GM18858 (cell line): ENCODE data around the gene TENM3.

Experiments
- ATAC-seq: cut with Tn5 transposase; IDR thresholded peaks from one replicate; pipeline ENCODE4 v1.9.1; 2021; ENCODE audit not compliant: unreplicated experiment

The TENM3 gene

DNA sequence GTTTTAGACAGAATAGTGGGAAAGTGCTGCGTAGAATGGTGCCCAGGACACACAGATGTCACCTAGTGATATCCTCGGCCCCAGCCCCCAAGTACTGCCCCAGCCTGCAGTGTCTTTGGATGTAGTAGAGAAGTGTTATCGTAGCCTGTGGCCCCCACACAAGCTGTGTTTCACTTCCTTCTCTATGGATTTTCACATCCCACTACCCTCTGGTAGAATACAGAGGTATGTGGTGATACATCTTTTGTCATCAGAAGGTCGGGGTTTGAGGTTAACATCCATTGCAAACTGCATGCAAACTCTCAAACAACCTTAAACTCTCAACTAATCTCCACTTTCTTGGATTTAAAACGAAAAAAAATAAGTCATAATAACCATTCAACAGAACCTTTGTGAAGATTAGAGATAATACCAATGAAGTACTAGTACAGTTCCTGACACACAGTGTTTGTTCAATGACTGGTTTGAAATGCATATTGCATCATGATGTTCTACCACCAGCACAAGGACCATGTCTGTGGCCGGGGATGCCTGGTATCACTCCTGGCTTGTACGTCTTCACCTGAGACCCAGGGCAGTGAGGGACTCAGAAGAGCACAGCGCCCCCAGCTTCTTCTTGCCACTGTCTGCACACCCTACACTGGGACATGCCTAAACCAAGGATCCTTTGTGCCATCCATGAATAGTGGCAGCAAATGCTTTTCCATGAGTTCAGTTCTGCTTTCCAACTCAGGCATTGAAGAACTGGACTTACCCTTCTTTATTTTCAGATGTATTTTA is 406.7 kb downstream of the TENM3 start:
- no peak for ATAC-seq

GRCh38 chr4:182653596-182653995 is 410.4 kb downstream of the TENM3 start:
- ATAC-seq: no peak

- ATAC-seq: no peak
Measured at GRCh38 chr4:182655340-182655739, 412.1 kb downstream of the TENM3 start.

DNA sequence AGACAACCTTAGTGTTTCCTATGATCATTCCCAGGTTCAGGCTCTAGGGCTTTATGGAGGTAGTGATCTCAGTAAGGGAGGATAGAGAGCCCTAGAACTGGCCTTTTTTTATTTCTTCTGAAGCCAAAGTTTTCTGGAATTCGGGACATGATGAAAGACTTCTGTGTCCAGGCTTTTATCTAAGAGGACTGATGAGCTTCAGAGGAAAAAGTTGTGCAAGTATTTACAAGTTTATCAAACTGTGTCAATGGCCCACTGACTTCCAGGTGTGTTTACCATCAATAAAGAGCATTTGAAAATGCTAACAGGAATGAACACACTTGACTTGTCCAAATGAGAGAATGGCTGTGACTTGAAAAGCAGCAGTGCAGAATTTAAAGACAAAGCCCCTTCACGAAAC is 419.3 kb downstream of the TENM3 start:
- ATAC-seq: no peak

DNA sequence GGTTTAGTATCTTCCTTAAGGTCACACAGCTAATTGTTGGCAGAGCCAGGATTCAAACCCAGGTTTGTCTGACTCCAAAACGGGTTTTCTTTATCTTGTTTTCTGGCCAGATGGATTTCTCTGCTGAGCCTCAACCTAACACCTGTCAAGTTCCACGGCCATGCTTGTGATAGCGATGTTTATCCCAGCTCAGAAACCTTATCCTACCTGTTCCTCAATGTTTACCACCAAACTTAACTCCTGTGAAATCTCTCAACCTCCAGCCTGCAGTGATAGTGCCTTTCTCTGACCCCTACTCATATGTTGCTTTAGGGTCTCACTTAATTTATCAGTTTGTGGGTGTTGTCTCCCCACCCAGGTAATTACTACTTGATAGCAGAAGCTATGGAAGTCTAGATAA is 428.0 kb downstream of the TENM3 start:
- no peak for ATAC-seq

DNA sequence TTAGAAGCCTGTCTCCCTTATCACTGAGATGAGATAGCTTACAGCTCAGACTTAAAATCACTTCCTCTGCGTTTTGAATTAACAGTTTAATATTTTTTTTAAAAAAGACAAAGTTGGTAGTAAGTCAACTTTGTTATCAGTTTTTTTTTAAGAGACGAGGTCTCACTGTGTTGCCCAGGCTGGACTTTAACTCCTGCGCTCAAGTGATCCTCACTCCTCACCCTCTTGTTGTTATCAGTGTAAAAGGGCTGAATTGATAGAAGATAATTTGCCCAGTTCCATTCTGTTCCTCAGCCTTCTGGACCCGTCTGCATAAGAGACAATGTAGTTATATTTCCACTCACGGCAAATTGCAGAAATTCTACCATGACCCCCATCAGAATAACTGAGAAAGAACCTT is 428.5 kb downstream of the TENM3 start:
- no peak for ATAC-seq

DNA sequence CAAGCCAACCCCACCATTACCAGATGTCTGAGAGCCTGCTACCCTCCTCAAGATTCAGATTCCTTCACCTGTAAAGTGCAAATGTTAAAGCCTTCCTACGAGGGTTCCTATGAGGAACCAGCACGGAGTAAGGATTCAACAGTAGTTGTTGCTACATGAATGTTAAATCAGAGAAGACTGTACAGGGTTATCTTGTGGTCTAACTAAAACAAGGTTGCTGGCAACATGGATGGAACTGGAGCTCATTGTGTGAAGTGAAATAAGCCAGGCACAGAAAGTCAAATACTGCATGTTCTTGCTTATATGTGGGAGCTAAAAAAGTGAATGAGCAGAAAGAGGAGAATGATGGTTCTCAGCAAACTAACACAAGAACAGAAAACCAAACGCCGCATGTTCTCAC is 435.4 kb downstream of the TENM3 start:
- ATAC-seq: no peak

DNA sequence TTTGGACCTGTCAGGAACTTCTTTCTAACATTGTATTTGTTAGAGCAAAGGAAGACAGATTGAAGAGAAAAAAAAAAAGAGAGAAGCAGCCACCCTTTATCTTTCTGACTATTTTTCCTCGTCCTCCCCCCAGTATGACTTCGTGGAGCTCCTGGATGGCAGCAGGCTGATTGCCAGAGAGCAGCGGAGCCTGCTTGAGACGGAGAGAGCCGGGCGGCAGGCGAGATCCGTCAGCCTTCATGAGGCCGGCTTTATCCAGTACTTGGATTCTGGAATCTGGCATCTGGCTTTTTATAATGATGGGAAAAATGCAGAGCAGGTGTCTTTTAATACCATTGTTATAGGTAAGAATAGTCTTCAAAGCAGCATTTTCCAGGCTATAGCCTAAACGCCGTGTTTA is 436.3 kb downstream of the TENM3 start:
- ATAC-seq: no peak

GRCh38 chr4:182680234-182680653 is 437.0 kb downstream of the TENM3 start:
- no peak for ATAC-seq

- no peak for ATAC-seq
Measured at GRCh38 chr4:182683661-182684060, 440.5 kb downstream of the TENM3 start.

- no peak for ATAC-seq
Measured at GRCh38 chr4:182684796-182685195, 441.6 kb downstream of the TENM3 start.

DNA sequence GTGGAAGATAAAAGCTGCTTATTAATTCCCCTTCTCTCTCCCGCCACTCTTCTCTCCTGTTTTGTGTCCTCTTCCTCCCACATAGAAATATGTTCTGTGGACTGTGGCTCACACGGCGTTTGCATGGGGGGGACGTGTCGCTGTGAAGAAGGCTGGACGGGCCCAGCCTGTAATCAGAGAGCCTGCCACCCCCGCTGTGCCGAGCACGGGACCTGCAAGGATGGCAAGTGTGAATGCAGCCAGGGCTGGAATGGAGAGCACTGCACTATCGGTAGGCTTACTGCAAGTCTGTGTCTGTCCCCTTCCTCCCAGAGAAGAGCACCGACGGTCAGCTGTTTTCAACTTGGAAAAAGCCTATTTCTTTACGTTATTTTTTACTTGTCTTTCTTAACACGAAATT is 444.9 kb downstream of the TENM3 start:
- no peak for ATAC-seq

DNA sequence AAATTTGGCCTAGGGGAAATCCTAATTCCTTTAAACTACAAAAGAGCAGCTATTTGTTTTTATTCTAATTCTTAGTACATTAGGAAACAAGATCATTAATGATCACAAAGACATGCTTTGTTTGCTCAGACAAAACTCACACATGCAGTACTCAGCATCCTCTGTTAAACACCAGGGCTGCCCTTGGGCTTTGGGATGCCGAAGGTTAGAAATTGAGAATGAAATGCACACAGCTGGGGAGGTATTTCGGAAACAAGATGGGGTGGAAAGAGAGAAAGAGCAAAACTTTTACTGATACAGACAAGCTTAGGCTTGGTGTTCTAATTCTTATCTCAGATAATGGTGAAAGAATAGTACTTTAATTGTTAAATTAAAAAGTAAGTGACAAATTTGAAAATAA is 451.3 kb downstream of the TENM3 start:
- ATAC-seq: no peak

- no peak for ATAC-seq
Measured at GRCh38 chr4:182695009-182695408, 451.8 kb downstream of the TENM3 start.

- ATAC-seq: no peak
Measured at GRCh38 chr4:182695842-182696241, 452.6 kb downstream of the TENM3 start.

GRCh38 chr4:182697094-182697493 is 453.9 kb downstream of the TENM3 start:
- ATAC-seq: no peak

DNA sequence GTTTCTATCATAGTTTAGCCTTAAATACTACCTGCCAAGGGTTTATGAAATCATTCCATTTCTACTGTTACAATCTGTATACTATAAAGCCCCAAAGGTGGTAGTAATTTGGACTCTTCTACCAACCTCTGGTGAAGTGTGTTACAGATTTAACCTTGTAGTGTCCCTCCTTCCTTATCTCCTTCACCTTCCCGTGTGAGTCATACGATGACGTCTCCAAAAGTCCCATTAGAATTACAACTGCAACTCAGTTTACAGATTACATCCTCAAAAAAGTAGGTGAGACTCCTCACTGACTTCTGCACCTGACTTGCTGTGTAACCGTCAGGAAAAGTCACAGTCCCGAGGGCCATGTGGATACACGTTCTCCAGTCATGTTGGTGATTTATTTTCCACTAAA is 455.0 kb downstream of the TENM3 start:
- ATAC-seq: no peak

- ATAC-seq: no peak
Measured at GRCh38 chr4:182699201-182699600, 456.0 kb downstream of the TENM3 start.

GRCh38 chr4:182699795-182700194 is 456.6 kb downstream of the TENM3 start:
- no peak for ATAC-seq

DNA sequence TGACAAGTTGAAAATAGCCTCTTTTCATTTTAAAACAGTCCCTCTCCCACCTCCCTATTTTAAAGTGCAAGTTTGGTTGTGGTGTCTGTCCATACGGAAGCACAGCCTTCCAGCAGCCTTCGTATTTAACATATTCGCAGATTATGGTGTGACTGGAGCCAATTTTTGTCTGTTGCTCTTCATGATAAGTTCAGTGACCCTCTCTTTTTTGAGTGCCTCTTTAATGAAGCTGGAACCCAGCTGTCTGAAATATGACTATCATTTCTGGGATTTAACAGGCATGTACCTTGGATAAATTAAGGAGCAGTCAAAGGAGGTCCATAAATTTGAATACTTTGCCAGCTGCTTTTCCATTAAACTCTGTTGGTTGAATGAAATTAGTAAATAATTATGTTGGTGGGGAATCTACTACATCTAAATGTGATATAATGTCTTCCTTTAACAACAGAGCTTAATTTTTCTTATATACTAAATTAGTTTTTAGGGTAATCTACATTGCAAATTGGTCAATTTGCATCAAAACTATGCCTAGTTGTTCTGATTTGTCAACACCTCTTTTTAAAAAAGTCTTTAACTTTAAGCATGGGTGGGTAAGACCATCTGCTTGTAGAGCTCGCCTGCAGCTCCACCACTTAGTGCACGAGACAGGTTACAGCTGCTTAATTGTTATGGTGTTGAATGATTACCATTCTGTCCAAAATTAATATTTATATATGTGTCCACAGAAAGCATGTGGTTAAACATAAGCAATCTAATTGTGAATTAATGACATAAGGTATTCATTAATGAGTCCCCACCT is 457.4 kb downstream of the TENM3 start:
- ATAC-seq: no peak

- no peak for ATAC-seq
Measured at GRCh38 chr4:182704077-182704476, 460.9 kb downstream of the TENM3 start.

DNA sequence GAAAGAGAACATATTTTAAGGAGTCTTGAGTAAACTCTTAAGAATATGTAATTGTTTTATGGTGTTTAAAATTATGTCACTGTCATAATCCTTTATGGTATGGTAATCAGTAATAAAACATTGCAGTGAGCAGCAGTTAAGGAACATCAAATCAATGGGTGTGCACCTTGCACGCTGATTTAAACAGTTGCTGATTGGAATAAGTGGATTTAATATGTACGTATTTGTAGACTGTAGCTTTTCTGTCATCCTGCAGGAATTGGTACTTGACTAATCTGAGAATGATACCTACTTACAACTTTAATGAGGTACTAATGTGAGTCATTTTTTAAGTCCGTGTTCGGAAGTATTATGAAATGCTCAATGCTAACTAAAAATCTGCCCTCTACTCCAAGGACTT is 461.7 kb downstream of the TENM3 start:
- ATAC-seq: no peak
